Activated naive CD4-positive, alpha-beta T cell treated with anti-CD3 and anti-CD28 coated beads for 36 hours (primary cell): Measurements from ENCODE around the gene ZNF639. TPM values are rescaled to one million over a fixed set of nuclear protein-coding genes. Genes with fewer than 3 reads are reported as not detected.
A peak's percentile ranks its signal among the peaks of the same experiment; 100 is the strongest.

Experiments
- CTCF ChIA-PET: fragments of 350-600 bp; sonication (Branson Sonifier 250); formaldehyde crosslinking; loops from one replicate; lab custom pipeline; 2021; ENCODE audit warnings: antibody characterized with exemption; lab: Charles Lee
- DNase-seq: peaks from one replicate; pipeline ENCODE4 v3.0.0-alpha.2; 2020
- H3K27ac Mint-ChIP-seq: one replicate; pipeline ENCODE4 v1.8.0; 2021; ENCODE audit warnings: mild to moderate bottlenecking, mixed read lengths
- H3K27me3 Mint-ChIP-seq: one replicate; pipeline ENCODE4 v1.8.0; 2021; ENCODE audit warnings: low read depth, mixed read lengths
- H3K36me3 Mint-ChIP-seq: one replicate; pipeline ENCODE4 v1.8.0; 2021; ENCODE audit warnings: low read depth, mixed read lengths
- H3K4me1 Mint-ChIP-seq: one replicate; pipeline ENCODE4 v1.8.0; 2021; ENCODE audit warnings: low read depth, mixed read lengths
- H3K4me3 Mint-ChIP-seq: one replicate; pipeline ENCODE4 v1.8.0; 2021; ENCODE audit warnings: mild to moderate bottlenecking, moderate library complexity, mixed read lengths
- H3K9me3 Mint-ChIP-seq: one replicate; pipeline ENCODE4 v1.8.0; 2021; ENCODE audit warnings: mixed read lengths
- intact Hi-C: fragments of 100-400 bp; cut with micrococcal nuclease; formaldehyde crosslinking; loops from one replicate; pipeline ENCODE4 v1.15.1; 2023
- total RNA-seq, 2 experiments: library from RNA; stranded (reverse); gene quantifications; one replicate each; pipeline ENCODE4 v1.2.3, GENCODE V29; 2021

The ZNF639 gene
- total RNA-seq, 2 experiments from 2014 or later, result 23.3 to 26.0 TPM

DNA sequence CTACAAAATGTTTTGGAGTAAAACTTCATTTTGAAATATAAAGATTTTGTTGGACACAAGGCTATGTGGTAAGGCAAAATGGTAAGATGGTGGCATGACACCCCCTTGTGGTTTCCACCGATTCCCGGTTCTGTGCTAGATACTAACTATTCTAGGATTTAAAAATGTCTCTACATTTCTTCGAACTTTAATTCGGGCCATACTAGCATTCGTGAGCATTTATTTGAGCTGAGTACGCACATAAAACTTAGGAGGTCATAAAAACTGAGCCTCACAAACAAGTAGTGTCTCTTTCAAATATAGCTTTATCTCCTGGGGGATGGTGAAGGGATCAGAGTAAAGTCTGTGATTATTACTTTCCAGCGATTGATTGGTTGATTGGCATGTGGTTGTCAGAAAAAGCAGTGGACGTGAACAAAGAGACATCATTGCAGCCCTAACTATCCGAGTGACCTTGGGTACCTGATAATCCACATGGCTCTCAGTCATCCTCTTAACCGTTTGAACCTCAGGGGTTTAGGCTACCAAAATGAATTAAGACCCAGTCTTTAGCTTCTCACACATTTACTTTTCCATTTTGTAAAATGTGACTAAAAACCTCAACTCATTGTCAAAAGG lies 1.1 kb upstream of the ZNF639 start:
- H3K4me3 Mint-ChIP-seq, result peak overlapping the region; percentile 69
- DNase-seq, result peak; percentile 67
- peaks cover 15% of the 10 kb centered on the region for H3K36me3 Mint-ChIP-seq
- H3K4me1 Mint-ChIP-seq, result peaks cover 22% of the 10 kb centered on the region
- H3K9me3 Mint-ChIP-seq, result no peaks in the 10 kb centered on the region
- peak overlapping the region; percentile 28 for H3K27ac Mint-ChIP-seq
- H3K27me3 Mint-ChIP-seq, result no peaks in the 10 kb centered on the region
- CTCF ChIA-PET, result interaction anchor here (0.6 to 2.3 kb wide), 21 partner anchors 11 to 319 kb away, joined by 3 to 14 read pairs (median 3); partner anchors contain the start of genes ACTL6A, MRPL47, NDUFB5 and PIK3CA
- intact Hi-C loops, result loop anchor here (1.0 to 10.0 kb wide), 8 partner anchors 124 to 1593 kb away; partner anchors contain the start of genes FXR1, GNB4 and USP13

DNA sequence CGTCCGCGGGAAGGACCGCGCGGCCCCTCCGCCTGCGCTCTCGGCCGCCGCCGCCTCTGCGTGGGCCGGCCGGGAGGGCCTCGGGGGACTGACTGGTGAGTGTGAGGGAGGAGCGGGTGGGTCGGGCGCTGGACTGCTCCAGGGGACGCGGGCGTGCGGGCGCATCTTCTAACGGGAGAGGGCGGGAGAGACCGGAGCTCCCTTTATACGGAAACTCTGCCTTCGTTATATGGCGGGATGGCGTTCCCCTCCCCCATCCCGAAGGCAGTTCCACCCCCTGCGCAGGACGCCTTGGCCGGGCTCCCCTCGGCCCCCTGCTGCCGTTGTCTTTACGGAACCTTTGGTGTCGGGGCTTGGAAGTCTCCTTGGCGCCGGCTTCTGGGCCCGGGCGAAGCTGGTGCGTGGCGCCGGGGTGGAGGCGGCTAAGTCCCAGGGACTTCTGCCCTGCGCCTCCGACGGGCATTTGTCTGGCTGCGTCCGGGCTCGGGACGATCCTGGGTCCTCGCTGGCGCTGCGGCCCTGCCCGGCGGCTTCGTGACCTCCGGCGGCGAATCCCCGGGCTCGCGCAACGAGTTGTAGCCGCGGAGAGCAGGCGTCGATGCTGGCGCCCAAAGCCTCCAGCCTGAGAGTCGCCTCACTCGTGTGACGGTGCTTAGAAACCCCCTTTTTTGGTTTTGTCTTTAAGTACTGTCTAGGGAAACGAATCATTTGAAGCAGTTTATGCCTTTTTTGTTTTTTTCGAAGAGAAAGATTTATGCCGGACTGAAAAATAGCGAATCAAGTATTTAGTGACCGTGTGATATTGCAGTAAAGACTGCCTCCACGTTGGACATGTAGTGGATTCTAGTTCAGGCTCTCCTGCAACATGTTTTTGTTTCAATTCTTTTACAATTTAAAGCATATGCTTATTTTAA lies 623 bp downstream of the ZNF639 start:
- Mint-ChIP-seq H3K27ac (peak overlapping the region; percentile 93), H3K9me3 (no peaks in the 10 kb centered on the region), H3K27me3 (no peaks in the 10 kb centered on the region), H3K36me3 (peaks cover 17% of the 10 kb centered on the region), H3K4me1 (peaks cover 28% of the 10 kb centered on the region), H3K4me3 (peak overlapping the region; percentile 89)
- CTCF ChIA-PET, result interaction anchor here (0.6 to 1.2 kb wide), 4 partner anchors 10 to 305 kb away, joined by 3 to 4 read pairs (median 3); partner anchors contain the start of genes MRPL47 and NDUFB5
- peak; percentile 66 for DNase-seq
- intact Hi-C loops, result loop anchor here (1.0 to 10.0 kb wide), 8 partner anchors 24 to 1591 kb away; partner anchors contain the start of genes ACTL6A, FXR1, GNB4 and MFN1

DNA sequence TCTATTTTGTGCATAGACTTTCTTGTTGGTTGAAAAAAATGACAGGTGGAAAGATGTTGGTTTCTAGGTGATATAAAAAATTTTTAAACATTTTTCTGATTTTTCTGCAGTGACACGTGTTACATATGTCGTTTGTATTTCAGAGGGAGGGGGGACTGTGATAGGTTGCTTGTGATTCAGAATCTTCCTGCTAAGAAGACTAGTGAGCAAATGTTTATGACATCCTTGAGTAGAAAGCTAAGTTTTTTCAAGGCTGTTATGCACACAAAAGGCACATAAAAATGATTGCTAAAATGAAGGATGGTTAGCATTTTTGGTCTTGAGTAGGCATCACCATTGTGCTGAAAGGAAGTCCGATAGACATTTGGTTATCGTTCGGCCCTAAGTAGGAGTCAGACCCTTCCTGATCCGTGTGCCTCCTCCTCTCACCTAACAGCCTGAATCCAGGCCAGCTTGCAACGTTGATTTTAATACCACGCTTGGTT lies 1.5 kb downstream of the ZNF639 start:
- Mint-ChIP-seq H3K36me3 (peaks cover 23% of the 10 kb centered on the region), H3K9me3 (no peaks in the 10 kb centered on the region), H3K4me3 (peak overlapping the region; percentile 89), H3K27me3 (no peaks in the 10 kb centered on the region), H3K27ac (peak overlapping the region; percentile 93), H3K4me1 (peaks cover 28% of the 10 kb centered on the region)
- intact Hi-C loops, result loop anchor here (1.0 to 10.0 kb wide), 4 partner anchors 127 to 1590 kb away; partner anchors contain the start of genes ACTL6A and FXR1
- CTCF ChIA-PET, result interaction anchor here (0.7 to 1.2 kb wide), 4 partner anchors 9 to 281 kb away, joined by 3 to 4 read pairs (median 3); partner anchors contain the start of genes MRPL47 and NDUFB5
- no peak for DNase-seq

DNA sequence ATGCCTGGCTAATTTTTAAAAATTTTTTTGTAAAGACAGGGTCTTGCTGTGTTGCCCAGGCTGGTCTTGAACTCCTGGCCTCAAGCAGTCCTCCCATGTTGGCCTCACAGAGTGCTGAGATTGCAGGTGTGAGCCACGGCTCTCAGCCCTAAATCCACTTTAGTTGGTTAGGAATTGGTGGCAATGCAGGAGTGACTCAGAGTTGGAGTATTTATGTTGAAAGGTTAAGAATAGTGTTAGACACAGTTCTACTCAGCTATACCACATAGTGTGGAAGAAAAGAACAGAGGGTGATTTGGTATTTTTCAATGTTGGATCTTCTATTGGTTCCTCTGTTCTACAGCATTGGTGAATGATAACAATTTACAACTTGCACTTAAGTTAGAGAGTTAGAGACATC lies 7.6 kb downstream of the ZNF639 start:
- no peaks in the 10 kb centered on the region for H3K9me3 Mint-ChIP-seq
- H3K4me3 Mint-ChIP-seq, result no peak overlapping the region
- H3K4me1 Mint-ChIP-seq, result peaks cover 11% of the 10 kb centered on the region
- H3K36me3 Mint-ChIP-seq, result peaks cover 42% of the 10 kb centered on the region
- H3K27ac Mint-ChIP-seq, result no peak overlapping the region
- H3K27me3 Mint-ChIP-seq, result no peaks in the 10 kb centered on the region
- DNase-seq, result no peak
- CTCF ChIA-PET, result no interaction called here
- intact Hi-C loops, result no loop called here

DNA sequence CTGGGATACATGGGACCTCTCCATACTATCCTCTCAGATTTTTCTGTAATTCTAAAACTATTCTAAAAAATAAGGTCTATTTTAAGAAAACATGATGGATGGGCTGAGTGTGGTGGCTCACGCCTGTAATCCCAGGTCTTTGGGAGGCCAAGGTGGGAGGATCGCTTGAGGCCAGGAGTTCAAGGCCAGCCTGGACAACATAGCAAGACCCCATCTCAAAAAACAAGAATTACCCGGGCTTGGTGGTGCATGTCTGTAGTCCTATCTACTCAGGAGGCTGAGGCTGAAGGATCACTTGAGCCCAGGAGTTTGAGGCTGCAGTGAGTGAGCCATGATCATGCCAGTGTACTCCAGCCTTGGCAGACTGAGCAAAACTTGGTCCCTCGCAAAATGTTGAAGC lies 9.4 kb downstream of the ZNF639 start:
- CTCF ChIA-PET, result no interaction called here
- no peak for DNase-seq
- peaks cover 47% of the 10 kb centered on the region for H3K36me3 Mint-ChIP-seq
- no peak overlapping the region for H3K27ac Mint-ChIP-seq
- no peaks in the 10 kb centered on the region for H3K9me3 Mint-ChIP-seq
- no peaks in the 10 kb centered on the region for H3K27me3 Mint-ChIP-seq
- H3K4me1 Mint-ChIP-seq, result peaks cover 8% of the 10 kb centered on the region
- intact Hi-C loops, result no loop called here
- no peak overlapping the region for H3K4me3 Mint-ChIP-seq

DNA sequence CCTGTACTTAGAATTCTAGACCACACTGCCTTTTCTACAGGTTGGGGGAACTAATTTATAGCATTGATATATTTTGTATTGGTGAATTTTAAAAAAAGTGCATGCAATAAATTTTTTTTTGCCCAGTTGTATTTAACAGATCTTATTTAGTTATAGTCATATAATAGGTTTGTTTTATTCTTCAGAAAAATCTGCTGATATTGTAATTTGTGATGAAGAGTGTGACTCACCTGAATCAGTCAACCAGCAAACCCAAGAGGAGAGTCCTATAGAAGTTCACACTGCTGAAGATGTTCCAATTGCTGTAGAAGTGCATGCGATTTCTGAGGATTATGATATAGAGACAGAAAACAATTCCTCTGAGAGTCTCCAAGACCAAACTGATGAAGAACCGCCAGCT lies 10.3 kb downstream of the ZNF639 start:
- peaks cover 4% of the 10 kb centered on the region for H3K4me1 Mint-ChIP-seq
- CTCF ChIA-PET, result interaction anchor here (1.0 kb wide), 1 partner anchor 9 kb away, joined by 3 read pairs; no protein-coding TSS in a partner anchor
- no peaks in the 10 kb centered on the region for H3K9me3 Mint-ChIP-seq
- peaks cover 52% of the 10 kb centered on the region for H3K36me3 Mint-ChIP-seq
- no peaks in the 10 kb centered on the region for H3K27me3 Mint-ChIP-seq
- no peak overlapping the region for H3K27ac Mint-ChIP-seq
- intact Hi-C loops, result no loop called here
- no peak for DNase-seq
- H3K4me3 Mint-ChIP-seq, result no peak overlapping the region

DNA sequence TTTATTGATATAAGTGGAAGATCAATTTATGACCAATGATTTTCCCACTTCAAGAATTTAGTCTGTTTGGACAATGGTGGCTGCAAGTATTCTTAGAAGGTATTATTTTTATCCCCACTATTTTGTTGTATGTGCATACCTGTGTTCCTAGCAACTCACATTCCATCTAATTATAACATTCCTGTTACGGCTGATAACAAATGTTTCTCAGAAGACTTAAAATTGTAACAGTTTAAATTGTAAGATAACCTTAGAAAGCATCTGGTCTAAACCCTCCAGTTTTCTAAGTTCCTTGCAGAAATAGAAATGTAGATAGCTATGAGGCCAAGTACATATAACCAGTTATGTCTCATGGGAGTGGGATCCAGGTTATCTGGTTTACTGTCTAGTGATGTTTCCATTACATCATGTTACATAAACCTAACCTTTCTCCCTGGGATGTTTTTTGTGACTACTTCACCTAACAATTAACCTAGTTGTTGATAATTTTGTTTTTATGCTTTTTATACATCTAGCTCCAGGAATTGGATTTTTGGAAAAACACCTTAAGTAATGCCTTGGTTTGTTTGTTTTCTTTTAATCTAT lies 13.6 kb downstream of the ZNF639 start:
- Mint-ChIP-seq H3K27me3 (no peaks in the 10 kb centered on the region), H3K9me3 (no peaks in the 10 kb centered on the region), H3K27ac (no peak overlapping the region), H3K4me3 (no peak overlapping the region), H3K36me3 (peaks cover 39% of the 10 kb centered on the region), H3K4me1 (peaks cover 4% of the 10 kb centered on the region)
- DNase-seq, result no peak
- CTCF ChIA-PET, result no interaction called here
- intact Hi-C loops, result no loop called here

DNA sequence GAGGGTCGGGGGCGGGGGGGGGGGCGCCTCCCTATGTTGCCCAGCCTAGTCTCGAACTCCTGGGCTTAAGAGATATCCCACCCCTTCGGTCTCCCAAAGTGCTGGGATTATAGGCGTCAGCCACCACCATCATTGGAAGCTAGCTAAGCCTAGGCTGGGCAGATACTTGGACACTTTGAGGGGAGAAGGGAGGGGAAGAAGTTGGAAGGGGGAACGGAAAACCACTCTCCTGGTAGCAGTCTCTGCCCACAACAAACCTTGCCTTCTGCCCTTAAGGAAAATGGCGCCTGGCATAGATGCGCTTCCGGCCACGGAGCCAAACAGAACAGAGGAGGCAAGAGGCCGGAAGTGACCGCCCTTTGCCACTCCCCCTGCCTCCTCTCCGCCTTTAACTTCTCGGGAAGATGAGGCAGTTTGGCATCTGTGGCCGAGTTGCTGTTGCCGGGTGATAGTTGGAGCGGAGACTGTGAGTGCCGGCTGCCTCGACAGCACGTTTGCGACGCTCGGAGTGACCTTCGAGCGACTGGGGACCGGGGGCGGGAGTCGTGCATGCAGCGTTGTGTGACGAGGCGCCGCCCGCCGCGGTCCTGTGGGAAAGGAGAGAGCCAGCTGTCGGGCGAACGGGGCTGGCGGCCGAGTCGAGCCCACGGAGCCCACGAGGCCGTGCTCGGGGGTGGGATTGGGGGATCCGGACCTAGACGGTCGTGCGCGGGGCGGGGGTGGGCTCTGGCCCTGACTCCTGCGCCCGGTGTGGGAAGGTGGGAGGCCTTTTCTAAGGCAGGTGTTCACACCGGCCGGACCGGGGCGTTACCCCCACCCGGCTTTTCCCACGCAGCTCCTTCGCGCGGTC lies 24.7 kb downstream of the ZNF639 start, which contains the start of gene MFN1:
MFN1 (plus strand) TSS at position 365 of the 850 bp plus-strand sequence. CDS start 1,143 bp downstream, outside the sequence.
- peak; percentile 94 for DNase-seq
- Mint-ChIP-seq H3K27ac (peak within 1 kb of the TSS; percentile 91), H3K4me1 (peaks cover 13% of the 10 kb centered on the region), H3K4me3 (peak within 1 kb of the TSS; percentile 91), H3K36me3 (peaks cover 8% of the 10 kb centered on the region), H3K9me3 (no peaks in the 10 kb centered on the region), H3K27me3 (no peaks in the 10 kb centered on the region)
- intact Hi-C loops, result loop anchor here (1.0 to 5.0 kb wide), 11 partner anchors 24 to 1255 kb away; partner anchors contain the start of genes ACTL6A, MRPL47, NDUFB5 and TTC14
- CTCF ChIA-PET, result no interaction called here

DNA sequence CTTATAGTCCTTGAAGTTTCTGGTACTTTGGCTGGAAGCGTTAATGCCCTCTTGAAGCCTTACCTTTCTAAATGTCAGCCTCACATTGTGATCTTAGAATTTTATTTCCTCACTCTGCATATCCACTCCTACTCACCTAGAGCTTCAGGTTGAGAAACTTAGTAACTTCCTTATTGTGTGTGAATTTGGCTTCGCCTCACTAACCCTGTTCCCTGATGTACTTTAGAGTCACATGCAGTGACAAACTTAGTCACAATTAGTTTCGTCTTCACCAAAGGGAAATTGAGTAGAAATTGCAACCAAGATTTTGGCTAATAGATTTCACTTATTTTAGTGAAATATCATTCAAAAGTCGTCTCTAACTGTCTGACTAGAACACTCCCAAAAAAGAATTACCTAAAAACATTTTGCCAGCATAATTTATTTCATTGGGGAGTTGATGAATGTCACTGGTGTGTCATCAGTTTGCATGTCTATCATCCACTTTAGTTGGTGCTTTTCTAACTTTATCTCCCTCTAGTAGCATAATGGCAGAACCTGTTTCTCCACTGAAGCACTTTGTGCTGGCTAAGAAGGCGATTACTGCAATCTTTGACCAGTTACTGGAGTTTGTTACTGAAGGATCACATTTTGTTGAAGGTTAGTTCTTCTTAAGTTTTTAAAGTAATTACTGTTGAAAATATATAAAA lies 25.6 kb downstream of the ZNF639 start:
- CTCF ChIA-PET, result interaction anchor here (0.6 to 1.3 kb wide), 2 partner anchors 17 to 28 kb away, joined by 4 read pairs; no protein-coding TSS in a partner anchor
- Mint-ChIP-seq H3K4me1 (peaks cover 13% of the 10 kb centered on the region), H3K4me3 (peak overlapping the region; percentile 91), H3K27ac (no peak overlapping the region), H3K9me3 (no peaks in the 10 kb centered on the region), H3K27me3 (no peaks in the 10 kb centered on the region), H3K36me3 (peaks cover 11% of the 10 kb centered on the region)
- intact Hi-C loops, result loop anchor here (1.0 to 5.0 kb wide), 2 partner anchors 261 to 304 kb away; partner anchors contain the start of gene USP13
- DNase-seq, result no peak

DNA sequence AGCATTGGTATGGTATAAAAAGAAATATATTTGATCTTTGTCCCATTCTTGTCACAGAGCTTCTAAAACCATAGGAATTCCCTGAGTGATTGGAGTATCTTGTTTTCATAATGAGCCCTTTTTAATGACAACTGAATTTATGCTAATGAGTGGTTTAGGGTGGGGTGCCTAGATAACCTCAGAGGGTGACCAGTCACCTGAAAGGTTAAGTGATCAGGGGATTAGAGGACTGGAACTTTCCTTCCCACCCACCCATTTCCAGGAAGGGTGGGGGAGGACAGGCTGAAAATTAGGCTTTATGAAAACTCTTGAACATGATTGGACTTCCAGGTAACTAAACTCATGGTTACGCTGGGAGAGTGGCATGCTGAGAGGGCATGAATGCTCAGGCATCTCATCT lies 33.2 kb downstream of the ZNF639 start:
- H3K36me3 Mint-ChIP-seq, result peaks cover 46% of the 10 kb centered on the region
- H3K4me1 Mint-ChIP-seq, result peaks cover 7% of the 10 kb centered on the region
- no peaks in the 10 kb centered on the region for H3K9me3 Mint-ChIP-seq
- no peaks in the 10 kb centered on the region for H3K27me3 Mint-ChIP-seq
- no peak for DNase-seq
- no peak overlapping the region for H3K27ac Mint-ChIP-seq
- CTCF ChIA-PET, result no interaction called here
- H3K4me3 Mint-ChIP-seq, result no peak overlapping the region
- intact Hi-C loops, result no loop called here
